GM19467 (cell line): ENCODE data around the gene ATXN1.
"Not testable (repeated sequence)": the region's sequence is repeated elsewhere in the genome, so short reads cannot be mapped to it uniquely, and the experiment has no call there.

Experiments used
- ATAC-seq: cut with Tn5 transposase; IDR thresholded peaks from one replicate; pipeline ENCODE4 v1.9.1; 2021; ENCODE audit warnings: mild to moderate bottlenecking, moderate library complexity; ENCODE audit not compliant: unreplicated experiment

ATXN1 gene

GRCh38 chr6:16654701-16655100 is 106.6 kb downstream of the ATXN1 start:
- no peak for ATAC-seq

DNA sequence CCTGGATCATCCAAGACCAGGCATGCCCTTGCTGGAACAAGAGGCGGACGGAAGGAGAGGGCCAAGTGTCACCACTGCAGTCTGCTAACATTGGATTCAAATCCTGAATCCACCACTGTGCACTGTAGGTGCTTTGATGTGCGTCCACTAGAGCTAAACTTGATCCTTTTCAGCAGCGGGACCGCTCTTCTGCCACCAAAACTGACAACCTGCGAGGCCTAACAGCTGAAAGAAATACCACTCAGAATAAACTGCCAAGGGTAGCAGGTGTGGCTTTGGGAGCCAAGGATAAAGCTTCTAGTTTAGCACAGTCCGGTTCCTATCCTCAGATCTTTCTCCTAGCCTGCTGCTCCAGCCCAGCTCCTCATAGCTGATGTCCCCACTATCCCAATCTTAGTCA is 108.0 kb downstream of the ATXN1 start:
- ATAC-seq = no peak

DNA sequence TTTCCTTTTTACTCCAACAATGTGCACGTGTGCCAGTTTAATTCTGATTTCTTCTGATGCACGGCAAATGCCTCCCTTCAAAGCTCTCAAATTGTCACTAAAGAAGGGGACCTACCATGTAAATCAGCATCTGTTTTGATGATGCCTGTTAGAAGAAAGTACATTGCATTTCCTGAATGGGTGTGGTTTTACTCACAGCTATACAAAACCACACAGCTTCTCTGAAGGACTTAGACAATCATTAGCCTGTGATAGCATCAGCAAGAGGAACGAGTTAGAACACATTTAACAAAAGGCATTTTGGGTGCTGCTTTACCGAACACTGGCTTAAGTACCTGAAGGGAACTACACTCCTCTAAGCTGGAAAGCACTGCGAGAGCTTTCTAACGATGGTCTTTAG is 109.4 kb downstream of the ATXN1 start:
- ATAC-seq = peak; percentile 89

DNA sequence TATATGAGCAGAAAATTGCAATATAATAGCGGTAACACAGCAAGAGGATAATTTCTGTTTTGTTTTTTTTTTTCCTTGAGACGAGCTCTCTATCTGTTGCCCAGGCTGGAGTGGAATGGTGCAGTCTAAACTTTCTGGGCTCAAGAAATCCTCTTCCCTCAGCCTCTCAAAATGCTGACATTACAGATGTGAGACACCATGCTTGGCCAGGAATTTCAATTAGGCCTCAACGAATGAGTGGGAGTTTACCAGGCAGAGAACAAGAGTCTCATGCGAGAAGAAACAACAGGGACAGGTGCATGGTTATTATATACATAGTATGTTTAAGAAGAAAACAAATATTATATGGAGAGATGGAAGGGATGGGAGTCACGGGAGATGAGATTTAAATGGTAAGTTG is 111.4 kb downstream of the ATXN1 start:
- no peak for ATAC-seq

GRCh38 chr6:16649241-16649640 is 112.0 kb downstream of the ATXN1 start:
- ATAC-seq = no peak

- ATAC-seq = no peak
Observed at GRCh38 chr6:16648003-16648402, 113.3 kb downstream of the ATXN1 start.

DNA sequence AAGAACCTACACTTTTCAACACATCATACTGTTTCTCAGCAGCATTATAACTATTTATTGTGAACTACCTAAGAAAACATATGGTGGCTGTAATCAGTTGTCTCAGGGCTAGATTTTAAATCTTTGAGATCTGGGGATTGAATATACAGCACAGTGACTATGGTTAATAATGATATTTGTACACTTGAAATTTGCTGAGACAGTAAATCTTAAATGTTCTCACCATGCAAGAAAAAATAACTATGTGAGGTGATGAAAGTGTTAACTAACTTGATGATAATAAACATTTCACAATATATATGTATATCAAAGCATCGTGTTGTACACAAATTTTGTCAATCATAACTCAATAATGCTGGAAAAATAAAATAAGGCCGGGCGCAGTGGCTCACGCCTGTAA is 113.8 kb downstream of the ATXN1 start:
- no peak for ATAC-seq

DNA sequence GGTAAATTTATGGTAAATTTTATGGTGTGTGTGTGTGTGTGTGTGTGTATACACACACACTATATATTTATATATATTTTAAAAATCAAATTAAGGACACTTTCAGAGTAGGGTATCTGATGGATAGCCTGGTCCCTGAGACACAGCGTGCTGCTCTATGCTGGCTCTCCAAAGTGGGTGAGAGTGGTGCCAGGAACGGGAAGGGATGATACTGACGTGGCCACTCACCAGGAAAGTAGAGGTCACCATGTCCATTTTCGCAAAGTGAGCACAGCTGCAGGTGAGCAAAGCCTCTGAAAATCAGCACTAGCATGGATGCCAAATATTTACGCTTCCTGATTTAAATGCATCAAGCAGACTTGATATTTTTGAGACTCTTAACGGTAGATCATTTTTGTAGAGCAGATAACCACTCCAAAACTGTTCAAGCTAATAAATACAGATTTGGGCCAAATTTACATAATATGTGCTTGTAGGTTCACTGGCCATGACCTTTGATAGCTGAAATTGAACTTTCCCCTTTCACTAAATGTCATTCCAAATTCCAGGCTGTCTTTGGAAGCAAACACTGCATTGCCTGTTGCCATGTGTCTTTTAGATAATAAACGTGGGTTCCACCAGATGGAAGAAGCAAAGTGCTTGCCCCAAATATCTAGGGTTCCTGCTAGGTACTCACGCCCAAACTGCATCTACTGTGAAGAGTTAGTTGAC is 116.6 kb downstream of the ATXN1 start:
- no peak for ATAC-seq

DNA sequence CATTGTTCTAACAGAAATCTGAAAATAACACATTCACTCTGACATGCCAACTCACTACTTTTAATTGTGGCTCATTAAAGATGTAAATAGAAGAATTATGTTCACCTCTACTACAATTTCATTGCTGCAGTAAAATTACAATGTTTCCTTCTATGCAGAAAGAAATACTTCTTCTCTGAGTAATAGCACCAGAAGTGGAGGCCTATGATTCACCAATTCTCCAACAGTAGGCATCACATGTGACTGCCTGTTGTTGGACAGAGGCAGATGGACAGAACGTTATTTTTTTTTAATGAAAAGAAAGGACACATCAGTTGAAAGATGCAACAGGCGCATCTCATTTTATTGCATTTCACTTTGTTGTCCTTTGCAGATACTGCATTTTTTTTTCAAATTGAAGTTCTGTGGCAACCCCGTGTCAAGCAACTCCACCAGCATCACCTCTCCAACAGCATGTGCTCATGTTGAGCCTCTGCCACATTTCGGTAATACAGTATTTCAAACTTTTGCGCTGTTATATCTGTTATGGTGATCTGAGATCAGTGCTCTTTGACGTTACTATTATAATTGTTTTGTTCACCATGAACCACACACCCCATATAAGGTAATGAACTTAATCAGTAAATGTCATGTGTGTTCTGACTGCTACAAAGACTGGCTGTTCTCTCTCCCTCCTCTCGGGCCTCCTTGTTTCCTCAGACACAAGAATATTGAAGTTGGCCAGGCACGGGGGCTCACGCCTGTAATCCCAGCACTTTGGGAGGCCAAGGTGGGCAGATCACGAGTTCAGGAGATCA is 121.4 kb downstream of the ATXN1 start:
- ATAC-seq = no peak

GRCh38 chr6:16637635-16638034 is 123.6 kb downstream of the ATXN1 start:
- no peak for ATAC-seq

DNA sequence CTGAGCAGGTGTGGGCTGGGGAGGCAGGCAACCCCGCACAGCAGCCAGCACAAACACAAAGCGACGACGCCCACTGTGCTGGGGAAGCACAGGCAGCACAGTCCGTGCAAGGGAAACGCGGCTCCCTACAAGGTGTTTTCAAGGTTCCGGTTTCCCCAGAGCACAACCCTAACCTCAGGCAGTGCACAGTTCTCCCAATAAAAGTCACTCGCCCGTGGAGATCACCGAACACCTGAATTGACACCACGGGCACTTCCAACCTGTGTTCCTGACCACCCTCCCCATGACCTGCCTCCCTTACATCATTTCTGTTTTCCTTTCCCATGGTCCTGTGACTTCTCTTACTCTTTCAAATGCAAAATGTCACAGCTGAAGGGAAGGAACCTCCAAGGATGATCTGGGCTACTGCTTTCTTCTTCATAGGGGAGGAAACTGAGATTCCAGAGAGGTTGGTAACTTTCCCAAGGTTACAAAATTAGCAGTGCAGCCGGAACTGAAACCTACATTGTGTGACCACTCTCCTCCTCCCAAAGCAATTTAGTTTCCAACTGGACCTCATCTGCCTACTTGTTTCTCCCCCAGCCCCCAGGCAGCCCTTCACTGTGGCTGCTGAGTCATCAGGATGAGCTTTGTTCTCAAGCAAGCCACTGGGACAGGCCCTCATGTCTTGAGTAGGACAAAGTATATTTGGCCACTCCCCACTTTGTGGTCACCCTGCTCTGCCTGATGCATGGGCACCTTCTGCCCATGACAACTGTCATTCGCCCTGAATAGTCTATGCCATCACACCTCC is 125.3 kb downstream of the ATXN1 start:
- ATAC-seq = no peak

GRCh38 chr6:16635291-16635809 is 125.9 kb downstream of the ATXN1 start:
- ATAC-seq = no peak

GRCh38 chr6:16634855-16635254 is 126.4 kb downstream of the ATXN1 start:
- ATAC-seq = no peak

DNA sequence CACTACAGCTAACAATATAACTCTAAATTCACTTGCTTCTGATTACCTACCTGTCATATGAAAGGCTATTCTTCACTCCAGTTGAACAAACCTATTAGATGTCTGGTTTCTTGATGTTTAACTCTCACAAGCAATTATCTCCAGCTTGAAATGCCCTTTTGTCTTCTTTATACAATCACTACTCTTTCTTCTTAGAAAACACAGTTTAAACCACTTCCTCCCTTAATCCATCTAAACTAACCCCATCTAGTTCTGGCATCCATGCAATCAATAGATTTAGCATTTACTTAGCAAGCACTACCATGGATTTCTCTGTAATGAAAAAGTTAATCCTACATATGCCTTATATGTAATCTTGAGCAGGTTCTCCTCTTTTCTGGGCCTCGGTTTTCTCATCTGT is 127.3 kb downstream of the ATXN1 start:
- ATAC-seq = no peak

GRCh38 chr6:16633465-16633864 is 127.8 kb downstream of the ATXN1 start:
- ATAC-seq = no peak

- no peak for ATAC-seq
Observed at GRCh38 chr6:16632101-16632500, 129.2 kb downstream of the ATXN1 start.

GRCh38 chr6:16630026-16630643 is 131.1 kb downstream of the ATXN1 start:
- no peak for ATAC-seq

GRCh38 chr6:16628580-16628979 is 132.7 kb downstream of the ATXN1 start:
- ATAC-seq = not testable (repeated sequence)

DNA sequence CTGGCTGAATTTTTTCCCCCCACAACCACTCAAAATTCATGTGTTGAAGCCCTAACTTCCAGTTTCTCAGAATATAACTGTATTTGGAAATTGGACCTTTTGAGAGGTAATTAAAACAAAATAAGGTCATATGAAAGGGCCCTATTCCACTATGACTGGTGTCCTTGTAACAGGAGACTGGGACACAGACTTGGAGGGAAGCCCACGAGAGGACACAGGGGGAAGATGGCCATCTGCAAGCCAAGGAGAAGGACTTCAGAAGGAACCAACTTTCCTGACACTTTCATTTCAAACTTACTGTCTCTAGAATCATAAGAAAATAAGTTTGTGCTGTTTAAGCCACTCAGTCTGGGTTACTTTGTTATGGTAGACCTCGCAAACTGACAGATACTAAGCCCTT is 134.6 kb downstream of the ATXN1 start:
- no peak for ATAC-seq

DNA sequence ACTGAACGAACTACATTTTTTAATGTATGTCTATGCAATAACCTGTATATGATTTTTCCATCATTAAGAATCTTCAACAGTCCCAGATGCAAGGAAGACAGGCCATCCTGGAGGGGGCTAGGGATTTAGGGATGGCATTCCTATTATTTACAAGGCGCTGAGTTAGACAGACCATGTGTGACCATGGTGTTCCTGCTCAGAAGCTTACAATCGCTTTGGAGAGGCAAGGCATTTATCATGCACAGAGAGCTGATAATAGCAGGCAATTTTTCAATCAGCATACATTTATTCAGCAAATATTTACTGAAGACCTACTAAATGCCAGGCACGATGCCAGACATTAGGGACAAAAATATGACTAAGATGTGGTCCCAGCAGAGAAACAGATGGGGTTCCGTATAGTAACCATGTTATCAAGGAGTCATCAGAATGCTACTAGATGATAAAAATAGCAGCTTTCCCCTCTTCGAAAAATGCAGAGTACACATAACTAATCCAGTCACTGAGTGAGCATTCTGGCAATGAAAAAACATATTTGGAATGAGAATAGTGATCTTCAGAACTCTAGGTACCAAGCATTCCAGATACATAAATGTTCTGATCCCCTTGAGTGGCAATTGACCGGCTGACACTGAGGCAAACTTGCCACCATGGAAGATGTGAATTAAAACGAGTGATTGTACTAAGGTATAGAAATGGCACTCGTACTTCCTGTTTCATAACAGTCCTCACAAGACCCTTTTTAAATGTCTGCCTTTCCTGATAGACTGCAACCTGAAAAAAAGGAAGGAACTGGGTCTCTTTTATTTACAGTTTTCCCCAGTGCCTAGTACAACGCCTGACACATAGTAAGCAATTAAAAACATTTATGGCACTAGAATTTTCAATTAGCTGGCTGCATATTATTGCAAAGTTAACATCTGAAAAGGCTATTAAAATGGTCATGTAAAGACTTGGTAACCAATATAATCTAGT is 135.7 kb downstream of the ATXN1 start:
- no peak for ATAC-seq
